Activated naive CD8-positive, alpha-beta T cell treated with anti-CD3 and anti-CD28 coated beads, Interleukin-2, amount 10 ng/mL, durations not matched to agents 7 days and 5 days (primary cell): ENCODE results near the gene PTCD3. TPM values are rescaled to one million over a fixed set of nuclear protein-coding genes. Genes with fewer than 3 reads are reported as not detected.

Source experiments
- ATAC-seq: fragments of 150-1000 bp; cut with Tn5 transposase; one replicate; pipeline ENCODE4 v1.10.0; 2021; ENCODE audit warnings: low read depth, moderate library complexity
- POLR2A ChIA-PET: fragments of 350-600 bp; sonication (Branson Sonifier 250); formaldehyde crosslinking; loops from one replicate; lab custom pipeline; 2021; ENCODE audit warnings: antibody characterized with exemption; lab: Charles Lee
- DNase-seq: peaks from one replicate; pipeline ENCODE4 v3.0.0; 2021
- H3K27ac Mint-ChIP-seq: one replicate; pipeline ENCODE4 v1.8.0; 2022; ENCODE audit warnings: mild to moderate bottlenecking, mixed read lengths
- H3K27me3 Mint-ChIP-seq: one replicate; pipeline ENCODE4 v1.8.0; 2022; ENCODE audit warnings: mild to moderate bottlenecking, moderate library complexity, mixed read lengths
- H3K36me3 Mint-ChIP-seq: one replicate; pipeline ENCODE4 v1.8.0; 2021; ENCODE audit warnings: mild to moderate bottlenecking, mixed read lengths
- H3K4me1 Mint-ChIP-seq: one replicate; pipeline ENCODE4 v1.8.0; 2021; ENCODE audit warnings: mixed read lengths
- H3K4me3 Mint-ChIP-seq: one replicate; pipeline ENCODE4 v1.8.0; 2022; ENCODE audit warnings: mild to moderate bottlenecking, moderate library complexity, mixed read lengths
- H3K9me3 Mint-ChIP-seq: one replicate; pipeline ENCODE4 v1.8.0; 2021; ENCODE audit warnings: mixed read lengths
- total RNA-seq, 2 experiments: library from RNA; stranded (reverse); gene quantifications; one replicate each; pipeline ENCODE4 v1.2.3, GENCODE V29; 2021

PTCD3 gene
- total RNA-seq, 2 experiments from 2014 or later = 157 TPM

DNA sequence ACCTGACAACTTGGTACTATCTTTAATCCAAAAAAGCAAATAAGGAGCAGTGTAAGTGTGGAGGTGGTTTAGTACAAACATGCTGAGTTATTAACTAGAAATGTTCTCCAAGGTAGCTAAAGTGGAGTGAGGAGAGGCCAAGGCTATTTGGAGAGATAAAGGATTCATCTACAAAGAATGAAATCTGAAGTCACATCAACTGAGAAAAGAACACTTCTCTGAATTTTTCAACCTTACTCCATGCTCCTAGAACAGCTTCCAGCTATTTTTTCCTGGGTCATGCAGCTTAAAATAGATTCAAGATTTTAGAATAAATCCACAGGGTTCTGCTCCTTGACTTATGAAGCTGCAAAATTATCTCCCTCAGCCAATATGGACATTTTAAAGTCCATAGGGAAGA, 70.6 kb downstream of the PTCD3 start:
- ATAC-seq = no peak
- Mint-ChIP-seq H3K4me3 (no peak overlapping the region), H3K4me1 (peaks cover 15% of the 10 kb centered on the region), H3K27ac (no peak overlapping the region), H3K36me3 (peaks cover 28% of the 10 kb centered on the region), H3K9me3 (no peaks in the 10 kb centered on the region), H3K27me3 (no peaks in the 10 kb centered on the region)
- no peak for DNase-seq
- POLR2A ChIA-PET = no interaction called here

DNA sequence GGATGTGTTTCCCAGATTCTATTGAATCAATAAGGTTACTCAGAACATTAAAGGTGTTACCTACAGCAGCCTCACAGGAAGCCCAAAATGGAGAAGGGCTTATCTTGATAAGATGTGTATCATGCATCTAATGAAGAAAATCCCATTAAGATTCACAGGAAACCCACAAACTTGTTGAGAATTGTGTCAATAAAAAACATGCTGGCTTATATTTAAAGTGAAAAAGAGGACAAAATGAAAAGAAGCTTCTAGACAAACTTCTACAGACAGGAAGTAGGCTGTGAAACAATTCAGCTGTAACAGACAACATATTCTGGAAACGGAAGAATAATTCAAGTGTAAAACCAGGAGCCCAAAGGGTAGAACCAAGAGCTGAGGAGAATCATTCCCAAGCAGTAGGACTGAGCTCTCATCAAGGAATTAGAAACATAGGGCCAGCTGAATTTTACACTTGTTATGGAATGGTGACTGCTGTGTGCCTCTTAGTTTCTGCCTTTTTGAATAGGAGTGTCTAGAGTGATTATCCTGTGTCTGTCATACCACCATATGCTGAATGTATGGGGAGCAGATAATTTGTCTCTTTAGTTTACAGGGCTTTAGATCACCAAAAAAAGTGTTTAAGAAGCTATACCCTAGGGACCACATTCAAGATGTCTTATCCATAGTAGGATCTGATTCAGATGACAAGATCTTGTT, 79.6 kb downstream of the PTCD3 start:
- ATAC-seq = peak; percentile 64
- no peaks in the 10 kb centered on the region for H3K27me3 Mint-ChIP-seq
- H3K27ac Mint-ChIP-seq = peak overlapping the region; percentile 79
- DNase-seq = no peak
- H3K4me3 Mint-ChIP-seq = peak overlapping the region; percentile 67
- H3K9me3 Mint-ChIP-seq = no peaks in the 10 kb centered on the region
- H3K36me3 Mint-ChIP-seq = peaks cover 24% of the 10 kb centered on the region
- POLR2A ChIA-PET = interaction anchor here (0.5 to 3.8 kb wide), 3 partner anchors 9 to 77 kb away, joined by 3 to 38 read pairs (median 13); partner anchors contain the start of genes IMMT and MRPL35
- H3K4me1 Mint-ChIP-seq = peaks cover 56% of the 10 kb centered on the region

DNA sequence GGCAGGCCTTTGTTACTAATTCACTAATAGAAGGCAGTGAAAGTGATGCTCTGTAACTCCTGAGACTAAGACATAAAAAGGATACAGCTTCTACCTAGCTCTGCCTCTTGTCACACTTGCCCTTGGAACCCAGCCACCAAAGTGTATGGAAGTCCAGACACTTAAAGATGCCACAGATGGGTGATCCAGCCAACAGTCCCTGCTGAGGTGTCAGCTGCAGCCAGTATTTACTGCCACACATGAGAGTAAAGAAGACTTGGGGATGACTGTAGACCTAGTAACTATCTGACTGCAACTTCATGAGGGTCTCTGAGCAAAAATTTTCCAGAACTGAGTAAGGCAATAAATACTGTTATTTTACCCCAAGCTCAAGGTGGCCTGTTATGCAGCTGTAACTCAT, 80.4 kb downstream of the PTCD3 start:
- Mint-ChIP-seq H3K36me3 (peaks cover 26% of the 10 kb centered on the region), H3K4me1 (peaks cover 59% of the 10 kb centered on the region)
- no peak for ATAC-seq

DNA sequence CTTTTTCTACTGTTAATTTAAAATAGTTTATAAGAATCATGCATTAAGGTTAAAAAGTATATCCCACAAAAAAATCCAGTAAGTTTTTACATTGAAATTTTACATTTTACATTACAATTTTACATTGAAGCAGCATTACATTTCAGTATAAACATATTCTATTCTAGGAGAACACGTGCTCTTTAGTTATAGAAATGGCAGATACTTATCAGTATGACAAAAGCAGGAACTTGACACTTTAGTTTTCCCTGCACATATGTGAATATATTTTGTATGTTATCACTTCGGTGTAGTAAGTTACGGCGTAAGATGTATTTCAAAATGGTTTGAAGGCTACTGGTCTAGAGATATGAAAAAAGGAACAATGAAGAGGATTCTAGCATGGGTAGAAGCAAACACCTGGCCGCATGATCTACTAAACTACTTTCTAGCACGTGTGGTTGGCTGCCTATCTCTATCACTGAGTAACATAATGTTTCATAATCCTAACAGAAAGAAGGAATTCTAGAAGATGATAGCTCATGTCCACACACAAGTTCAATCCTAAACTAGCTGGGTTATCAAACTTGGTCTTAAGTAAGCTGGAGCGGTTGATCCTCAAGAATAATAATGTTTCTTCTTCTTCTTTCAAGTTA, 83.9 kb downstream of the PTCD3 start:
- ATAC-seq (no peak), DNase-seq (no peak)
- Mint-ChIP-seq H3K4me3 (no peak overlapping the region), H3K27ac (peak overlapping the region; percentile 6), H3K36me3 (peaks cover 34% of the 10 kb centered on the region), H3K4me1 (peaks cover 64% of the 10 kb centered on the region), H3K9me3 (no peaks in the 10 kb centered on the region), H3K27me3 (no peaks in the 10 kb centered on the region)
- POLR2A ChIA-PET = no interaction called here

More for the DNA sequence above, 80.4 kb downstream of the PTCD3 start:
- no peak for DNase-seq
- POLR2A ChIA-PET = interaction anchor here (2.9 to 3.8 kb wide), 2 partner anchors 8 to 13 kb away, joined by 13 to 38 read pairs; partner anchors contain the start of genes IMMT and MRPL35
- H3K27ac Mint-ChIP-seq = peak overlapping the region; percentile 79
- H3K4me3 Mint-ChIP-seq = peak overlapping the region; percentile 67
- H3K27me3 Mint-ChIP-seq = no peaks in the 10 kb centered on the region
- no peaks in the 10 kb centered on the region for H3K9me3 Mint-ChIP-seq

Other genes starting within 250 kb of the PTCD3 start
- 10 to 100 TPM; 59.9 to 62.8 TPM for gene ST3GAL5, start 217.2 kb upstream of the PTCD3 start, total RNA-seq
- gene POLR1A, start 349 bp upstream of the PTCD3 start, total RNA-seq = 10 to 100 TPM; 27.3 to 29.5 TPM
- gene IMMT, start 89.2 kb downstream of the PTCD3 start, total RNA-seq = 100 to 1,000 TPM; 121 to 122 TPM
- 10 to 100 TPM; 38.5 to 39.7 TPM for gene MRPL35, start 93.2 kb downstream of the PTCD3 start, total RNA-seq
- gene REEP1, start 231.4 kb downstream of the PTCD3 start, total RNA-seq = under 1 TPM in 1 of 2 experiments, not detected in 1; 0.11 TPM